Parathyroid adenoma (tissue), 2 donors: ENCODE measurements around the gene CLCA4.

Source experiments
- H2AFZ ChIP-seq: fragments of 300-600 bp; sonication (generic); one replicate; pipeline ENCODE4 v1.7.0; 2017; ENCODE audit warnings: antibody characterized with exemption, mild to moderate bottlenecking
- H3K27ac ChIP-seq: fragments of 300-600 bp; sonication (generic); one replicate; pipeline ENCODE4 v1.7.0; 2017
- H3K27me3 ChIP-seq: fragments of 300-600 bp; sonication (generic); one replicate; pipeline ENCODE4 v1.7.0; 2017; ENCODE audit warnings: low read length; ENCODE audit not compliant: control insufficient read depth, insufficient read depth
- H3K36me3 ChIP-seq: fragments of 300-600 bp; sonication (generic); one replicate; pipeline ENCODE4 v1.7.0; 2017; ENCODE audit warnings: low read length; ENCODE audit not compliant: control insufficient read depth, insufficient read depth
- H3K4me1 ChIP-seq: fragments of 300-600 bp; sonication (generic); one replicate; pipeline ENCODE4 v1.7.0; 2017; ENCODE audit warnings: control low read depth
- H3K4me2 ChIP-seq: fragments of 300-600 bp; sonication (generic); one replicate; pipeline ENCODE4 v1.7.0; 2017; ENCODE audit warnings: low read length
- H3K4me3 ChIP-seq: fragments of 300-600 bp; sonication (generic); one replicate; pipeline ENCODE4 v1.7.0; 2017; ENCODE audit warnings: low read depth, low read length
- H3K79me2 ChIP-seq: fragments of 300-600 bp; sonication (generic); one replicate; pipeline ENCODE4 v1.7.0; 2017; ENCODE audit warnings: control low read depth
- H3K9ac ChIP-seq: fragments of 300-600 bp; sonication (generic); one replicate; pipeline ENCODE4 v1.7.0; 2017; ENCODE audit warnings: mild to moderate bottlenecking
- H3K9me3 ChIP-seq: fragments of 300-600 bp; sonication (generic); one replicate; pipeline ENCODE4 v1.7.0; 2017; ENCODE audit warnings: low read length; ENCODE audit not compliant: control insufficient read depth
- TF ChIP-seq, protein P1 (sequence below): fragments of 300-600 bp; sonication (generic); IDR thresholded peaks from one replicate; pipeline ENCODE4 v1.7.0; 2017; ENCODE audit warnings: antibody characterized with exemption, mild to moderate bottlenecking
- donor health status: primary hyperparathyroidism.

The CLCA4 gene

DNA sequence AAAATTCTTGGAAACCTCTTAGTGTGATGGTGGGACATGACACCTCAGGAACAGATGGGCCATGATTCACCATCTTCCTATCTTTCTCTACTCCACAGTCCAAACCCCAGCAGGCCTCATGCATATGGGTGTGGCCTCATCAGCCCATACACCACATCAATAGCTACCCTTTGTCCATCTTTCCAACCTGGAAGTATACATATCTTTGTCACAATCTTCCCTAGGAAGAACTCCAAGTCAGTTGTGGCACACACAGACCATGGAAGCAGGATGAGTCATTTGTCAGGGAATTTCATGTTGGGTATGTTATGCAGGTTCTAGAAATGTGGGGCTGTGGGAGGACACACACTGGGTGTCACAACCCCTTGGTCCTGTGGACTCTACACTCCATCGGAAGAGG lies 30.5 kb upstream of the CLCA4 start:
- no peak overlapping the region for H2AFZ ChIP-seq
- no peaks in the 10 kb centered on the region for H3K4me1 ChIP-seq
- H3K27me3 ChIP-seq: no peaks in the 10 kb centered on the region
- H3K79me2 ChIP-seq: no peaks in the 10 kb centered on the region
- no peaks in the 10 kb centered on the region for H3K36me3 ChIP-seq
- TF ChIP-seq, protein P1, sequence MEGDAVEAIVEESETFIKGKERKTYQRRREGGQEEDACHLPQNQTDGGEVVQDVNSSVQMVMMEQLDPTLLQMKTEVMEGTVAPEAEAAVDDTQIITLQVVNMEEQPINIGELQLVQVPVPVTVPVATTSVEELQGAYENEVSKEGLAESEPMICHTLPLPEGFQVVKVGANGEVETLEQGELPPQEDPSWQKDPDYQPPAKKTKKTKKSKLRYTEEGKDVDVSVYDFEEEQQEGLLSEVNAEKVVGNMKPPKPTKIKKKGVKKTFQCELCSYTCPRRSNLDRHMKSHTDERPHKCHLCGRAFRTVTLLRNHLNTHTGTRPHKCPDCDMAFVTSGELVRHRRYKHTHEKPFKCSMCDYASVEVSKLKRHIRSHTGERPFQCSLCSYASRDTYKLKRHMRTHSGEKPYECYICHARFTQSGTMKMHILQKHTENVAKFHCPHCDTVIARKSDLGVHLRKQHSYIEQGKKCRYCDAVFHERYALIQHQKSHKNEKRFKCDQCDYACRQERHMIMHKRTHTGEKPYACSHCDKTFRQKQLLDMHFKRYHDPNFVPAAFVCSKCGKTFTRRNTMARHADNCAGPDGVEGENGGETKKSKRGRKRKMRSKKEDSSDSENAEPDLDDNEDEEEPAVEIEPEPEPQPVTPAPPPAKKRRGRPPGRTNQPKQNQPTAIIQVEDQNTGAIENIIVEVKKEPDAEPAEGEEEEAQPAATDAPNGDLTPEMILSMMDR: no peak
- no peak overlapping the region for H3K27ac ChIP-seq
- H3K4me3 ChIP-seq: no peak overlapping the region
- no peak overlapping the region for H3K9ac ChIP-seq
- H3K4me2 ChIP-seq: no peak overlapping the region
- no peaks in the 10 kb centered on the region for H3K9me3 ChIP-seq

DNA sequence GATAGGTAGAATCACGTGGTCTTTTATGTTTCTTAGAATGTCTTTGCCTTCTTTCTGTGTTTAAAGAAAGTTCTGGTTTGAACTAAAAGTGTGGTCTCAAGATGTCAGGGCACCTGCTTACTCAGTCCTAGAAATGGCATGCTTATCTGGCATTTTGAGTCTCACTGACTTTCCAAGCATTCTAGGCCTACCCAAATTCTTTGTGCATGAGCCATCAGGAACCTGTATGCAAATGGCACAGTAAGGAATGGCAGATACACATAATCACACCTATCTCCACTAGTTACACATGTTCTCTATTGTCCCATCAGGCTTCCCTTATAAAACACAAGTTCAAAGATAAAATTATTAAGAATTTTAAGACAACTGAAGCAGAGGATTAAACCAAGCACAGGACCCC lies 29.5 kb upstream of the CLCA4 start:
- Histone ChIP-seq H3K27me3 (no peaks in the 10 kb centered on the region), H3K4me2 (no peak overlapping the region), H2AFZ (no peak overlapping the region), H3K79me2 (no peaks in the 10 kb centered on the region), H3K9ac (no peak overlapping the region), H3K4me3 (no peak overlapping the region), H3K9me3 (no peaks in the 10 kb centered on the region), H3K36me3 (no peaks in the 10 kb centered on the region), H3K4me1 (no peaks in the 10 kb centered on the region), H3K27ac (no peak overlapping the region)
- TF ChIP-seq, protein P1: no peak

DNA sequence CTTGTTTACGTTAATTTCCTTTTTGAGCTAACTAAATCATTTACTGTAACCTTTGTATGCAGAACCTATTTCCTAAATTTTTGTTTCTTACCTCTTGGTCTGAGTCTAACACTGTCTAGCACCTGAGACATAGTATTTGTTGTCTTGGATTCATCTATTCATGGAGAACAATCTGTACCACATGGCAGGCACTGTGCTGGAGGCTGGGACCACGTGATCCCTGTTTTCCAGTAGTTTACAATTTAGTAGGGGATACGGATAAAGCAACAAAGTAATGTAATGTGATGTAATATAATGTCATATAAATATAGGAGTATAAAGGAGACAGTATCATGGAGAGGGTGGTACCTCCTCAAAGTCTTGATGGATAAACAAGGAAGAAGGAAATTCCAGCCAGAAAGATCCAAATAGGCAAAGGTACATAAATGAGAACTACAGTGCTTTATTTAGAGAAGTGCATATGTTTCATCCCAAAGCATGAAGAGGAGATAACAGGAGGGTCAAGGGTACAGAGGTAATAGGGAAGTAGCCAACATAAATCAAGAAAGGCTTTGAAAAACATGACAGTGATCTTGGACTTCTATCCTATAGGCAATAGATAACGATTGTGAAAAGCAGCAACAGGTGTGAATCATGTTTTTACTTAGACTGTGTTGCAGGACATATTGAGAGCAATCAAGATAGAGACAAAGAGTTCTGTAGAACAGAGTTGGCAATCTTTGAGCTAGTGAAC lies 25.9 kb upstream of the CLCA4 start:
- no peaks in the 10 kb centered on the region for H3K27me3 ChIP-seq
- TF ChIP-seq, protein P1: no peak
- H3K9me3 ChIP-seq: no peaks in the 10 kb centered on the region
- no peaks in the 10 kb centered on the region for H3K4me1 ChIP-seq
- no peaks in the 10 kb centered on the region for H3K36me3 ChIP-seq
- no peak overlapping the region for H2AFZ ChIP-seq
- H3K4me2 ChIP-seq: no peak overlapping the region
- no peak overlapping the region for H3K27ac ChIP-seq
- no peaks in the 10 kb centered on the region for H3K79me2 ChIP-seq
- no peak overlapping the region for H3K9ac ChIP-seq
- H3K4me3 ChIP-seq: no peak overlapping the region

DNA sequence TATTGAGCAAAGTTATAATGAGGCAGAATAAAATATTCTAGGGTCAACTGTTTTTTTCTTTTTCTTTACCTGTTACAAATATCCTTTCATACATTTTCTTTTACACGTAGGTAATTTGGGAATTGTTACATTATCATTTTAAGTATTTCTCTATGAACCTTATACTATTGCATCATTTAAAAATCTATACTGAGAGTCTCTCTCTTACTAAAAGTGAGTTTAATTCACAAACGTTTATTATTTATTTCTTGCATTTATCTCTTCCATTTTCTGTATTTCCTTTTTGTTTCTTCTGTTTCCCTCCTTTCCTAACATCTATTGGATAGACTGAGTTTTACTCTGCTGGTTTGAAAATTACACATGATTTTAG lies 25.4 kb upstream of the CLCA4 start:
- no peaks in the 10 kb centered on the region for H3K27me3 ChIP-seq
- H2AFZ ChIP-seq: no peak overlapping the region
- H3K27ac ChIP-seq: no peak overlapping the region
- TF ChIP-seq, protein P1: no peak
- H3K4me3 ChIP-seq: no peak overlapping the region
- H3K4me2 ChIP-seq: no peak overlapping the region
- no peaks in the 10 kb centered on the region for H3K4me1 ChIP-seq
- no peaks in the 10 kb centered on the region for H3K79me2 ChIP-seq
- H3K9ac ChIP-seq: no peak overlapping the region
- no peaks in the 10 kb centered on the region for H3K9me3 ChIP-seq
- no peaks in the 10 kb centered on the region for H3K36me3 ChIP-seq

DNA sequence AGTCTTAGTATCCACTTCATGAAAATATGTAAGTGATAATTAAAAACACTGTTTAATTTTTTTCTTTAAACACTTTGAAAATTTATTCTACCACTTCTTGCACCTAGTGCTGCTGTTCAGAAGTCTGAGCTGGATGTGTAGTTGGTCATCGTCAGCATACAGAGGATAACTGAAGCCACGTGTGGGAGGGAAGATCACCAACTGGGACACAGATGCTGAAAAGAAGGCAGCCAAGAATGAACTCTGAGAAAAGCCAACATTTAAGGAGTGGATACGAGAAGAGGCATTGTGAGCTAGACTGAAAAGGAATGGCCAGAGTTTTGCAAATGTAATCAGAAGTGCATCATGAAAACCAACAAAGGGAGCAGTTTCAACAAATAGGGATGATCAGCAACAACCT lies 24.6 kb upstream of the CLCA4 start:
- no peak overlapping the region for H3K4me2 ChIP-seq
- no peak overlapping the region for H3K27ac ChIP-seq
- H3K27me3 ChIP-seq: no peaks in the 10 kb centered on the region
- no peak overlapping the region for H3K9ac ChIP-seq
- no peak overlapping the region for H3K4me3 ChIP-seq
- H3K4me1 ChIP-seq: no peaks in the 10 kb centered on the region
- no peak overlapping the region for H2AFZ ChIP-seq
- TF ChIP-seq, protein P1: no peak
- no peaks in the 10 kb centered on the region for H3K79me2 ChIP-seq
- no peaks in the 10 kb centered on the region for H3K36me3 ChIP-seq
- no peaks in the 10 kb centered on the region for H3K9me3 ChIP-seq
